GM12865 (cell line): ENCODE results near the gene STRN3.
"Not testable (repeated sequence)": the region's sequence is repeated elsewhere in the genome, so short reads cannot be mapped to it uniquely, and the experiment has no call there.

Experiments used
- DNase-seq: peaks from one replicate; pipeline ENCODE4 v3.0.0; 2010; ENCODE audit warnings: low read depth
- H3K4me3 ChIP-seq: 2 replicates; pipeline ENCODE4 v1.5.1; 2011; ENCODE audit warnings: mild to moderate bottlenecking, low read depth, low read length, control low read depth
- CTCF ChIP-seq: IDR thresholded peaks from 2 replicates; pipeline ENCODE4 v1.5.1; 2011; ENCODE audit warnings: low read length, control low read depth, low read depth, inconsistent platforms; ENCODE audit not compliant: insufficient read depth; ENCODE audit errors: missing control alignments

STRN3 gene

DNA sequence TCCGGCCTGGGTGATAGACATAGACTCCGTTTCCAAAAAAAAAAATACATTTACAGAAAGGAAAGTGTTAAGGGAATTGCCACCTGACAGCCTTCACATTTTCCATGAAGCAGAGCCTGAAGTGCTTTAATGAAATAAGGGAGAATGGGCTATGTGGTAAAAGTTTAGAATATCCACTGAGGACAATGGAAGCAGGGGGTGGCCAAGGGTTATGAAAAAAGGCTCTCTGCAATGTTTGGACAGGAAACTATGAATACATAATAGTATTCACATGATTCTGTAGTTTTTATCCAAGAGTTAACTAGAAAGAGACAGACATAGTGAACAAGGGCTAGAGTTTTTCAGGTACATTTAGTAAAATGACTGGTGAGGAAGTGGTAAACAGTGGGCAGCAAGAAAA, 76.5 kb downstream of the STRN3 start:
- no peak overlapping the region for H3K4me3 ChIP-seq
- no peak for TF ChIP-seq CTCF

GRCh38 chr14:30943694-30944093, 82.5 kb downstream of the STRN3 start:
- no peak for DNase-seq
- no peak for TF ChIP-seq CTCF
- no peak overlapping the region for H3K4me3 ChIP-seq

More for the DNA sequence above, 76.5 kb downstream of the STRN3 start:
- no peak for DNase-seq

DNA sequence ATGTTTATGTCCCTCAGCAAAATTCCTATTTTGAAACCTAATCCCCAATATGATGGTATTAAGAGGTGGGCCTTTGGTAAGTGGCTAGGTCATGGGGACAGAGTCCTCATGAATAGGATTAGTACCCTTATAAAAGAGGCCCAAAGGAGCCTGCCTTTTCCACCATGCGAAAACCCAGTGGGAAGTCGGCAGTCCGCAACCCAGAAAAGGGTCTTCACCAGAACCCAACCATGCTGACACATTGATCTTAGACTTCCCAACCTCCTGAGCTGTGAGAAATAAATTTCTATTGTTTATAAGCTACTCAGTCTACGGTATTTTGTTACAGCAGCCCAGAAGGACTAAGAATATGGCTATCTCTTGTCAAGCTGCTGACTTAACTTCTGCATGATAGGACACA, 85.3 kb downstream of the STRN3 start:
- no peak for TF ChIP-seq CTCF
- DNase-seq, result no peak
- H3K4me3 ChIP-seq, result no peak overlapping the region

DNA sequence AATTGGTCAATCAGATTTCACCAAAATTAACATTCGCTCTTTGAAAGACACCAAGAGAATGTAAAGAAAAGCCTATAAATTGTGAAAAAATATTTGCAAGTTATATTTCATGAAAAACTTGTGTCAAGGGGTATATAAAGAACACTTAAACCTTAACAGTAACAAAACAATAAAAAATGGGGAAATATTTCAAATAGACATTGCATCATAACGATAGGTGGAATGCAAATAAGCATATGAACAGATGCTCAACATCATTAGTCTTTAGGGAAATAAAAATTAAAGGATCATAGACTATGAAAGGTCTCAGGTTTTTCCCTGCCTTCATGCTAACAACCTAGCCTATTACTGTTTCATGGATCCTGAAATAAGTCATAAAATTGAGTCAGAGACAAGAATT, 87.6 kb downstream of the STRN3 start:
- TF ChIP-seq CTCF, result no peak

GRCh38 chr14:30935445-30935844, 90.7 kb downstream of the STRN3 start:
- no peak overlapping the region for H3K4me3 ChIP-seq
- no peak for TF ChIP-seq CTCF
- no peak for DNase-seq

More for the DNA sequence above, 87.6 kb downstream of the STRN3 start:
- DNase-seq, result no peak
- H3K4me3 ChIP-seq, result no peak overlapping the region

- not testable (repeated sequence) for DNase-seq, H3K4me3 ChIP-seq
Observed at GRCh38 chr14:30933937-30934336, 92.2 kb downstream of the STRN3 start.

DNA sequence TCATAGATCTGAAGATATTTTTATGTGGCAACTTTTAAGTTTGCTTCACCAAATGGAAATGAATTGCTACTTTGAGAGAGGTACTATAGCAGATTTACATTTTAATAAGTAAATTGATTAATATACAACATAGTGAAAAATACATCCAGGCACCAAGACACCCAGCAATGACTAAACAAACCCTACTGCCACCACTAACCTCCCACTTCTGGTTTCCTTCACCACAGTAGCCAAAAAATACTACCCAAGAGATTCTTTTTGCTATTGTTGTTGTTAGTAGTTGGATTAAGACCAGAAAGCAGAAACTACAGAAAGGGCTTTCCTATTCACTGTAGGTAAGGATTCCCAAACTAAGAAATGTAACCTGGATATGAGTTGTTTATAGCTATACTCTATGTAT, 97.7 kb downstream of the STRN3 start:
- peak; percentile 17 for DNase-seq
- H3K4me3 ChIP-seq, result no peak overlapping the region
- no peak for TF ChIP-seq CTCF
